Tibial artery (tissue), 4 donors: ENCODE measurements around the gene SOWAHA.

ENCODE experiments used
- DNase-seq, 2 donors: peaks; one replicate each; pipeline ENCODE4 v3.0.0-alpha.2; 2019
- H3K27ac ChIP-seq, 2 donors: fragments of 200-600 bp; sonication (generic) in 1 of 2; 1 replicate in 1 of 2; 2 replicates in 1 of 2; pipeline ENCODE4 v1.5.1; 2018 to 2019; ENCODE audit warnings: mild to moderate bottlenecking in 1 of 2
- H3K27me3 ChIP-seq, 2 donors: fragments of 200-600 bp; sonication (generic) in 1 of 2; one replicate each; pipeline versions ENCODE4 v1.5.1 to v1.6.0; 2016 to 2019
- H3K36me3 ChIP-seq, 3 donors: fragments of 200-600 bp; sonication (generic) in 2 of 3; one replicate each; pipeline ENCODE4 v1.5.1; 2016 to 2019; ENCODE audit warnings: mild to moderate bottlenecking in 2 of 3
- H3K4me1 ChIP-seq, 4 donors: fragments of 200-600 bp; sonication (generic) in 2 of 4; 1 replicate in 3 of 4; 2 replicates in 1 of 4; pipeline ENCODE4 v1.5.1; 2016 to 2019
- H3K4me3 ChIP-seq, 2 donors: fragments of 200-600 bp; sonication (generic) in 1 of 2; 1 replicate in 1 of 2; 2 replicates in 1 of 2; pipeline ENCODE4 v1.5.1; 2018 to 2019; ENCODE audit warnings: mild to moderate bottlenecking in 2 of 2
- H3K9me3 ChIP-seq, 3 donors: fragments of 200-600 bp; sonication (generic) in 1 of 3; one replicate each; pipeline ENCODE4 v1.5.1; 2016 to 2019
- intact Hi-C: fragments of 100-400 bp; cut with DNase I; formaldehyde crosslinking; loops from one replicate; pipeline ENCODE4 v1.15.0; 2023; ENCODE audit warnings: low total_unique reads
- TF ChIP-seq, protein P1 (sequence below), 2 experiments: fragments of 200-600 bp in 1 of 2; fragments of 450-650 bp in 1 of 2; IDR thresholded peaks; one replicate each; pipeline ENCODE4 v1.5.1; 2017 to 2019; ENCODE audit warnings: antibody characterized with exemption in 2 of 2, mild to moderate bottlenecking in 1 of 2, moderate library complexity in 1 of 2

SOWAHA gene

DNA sequence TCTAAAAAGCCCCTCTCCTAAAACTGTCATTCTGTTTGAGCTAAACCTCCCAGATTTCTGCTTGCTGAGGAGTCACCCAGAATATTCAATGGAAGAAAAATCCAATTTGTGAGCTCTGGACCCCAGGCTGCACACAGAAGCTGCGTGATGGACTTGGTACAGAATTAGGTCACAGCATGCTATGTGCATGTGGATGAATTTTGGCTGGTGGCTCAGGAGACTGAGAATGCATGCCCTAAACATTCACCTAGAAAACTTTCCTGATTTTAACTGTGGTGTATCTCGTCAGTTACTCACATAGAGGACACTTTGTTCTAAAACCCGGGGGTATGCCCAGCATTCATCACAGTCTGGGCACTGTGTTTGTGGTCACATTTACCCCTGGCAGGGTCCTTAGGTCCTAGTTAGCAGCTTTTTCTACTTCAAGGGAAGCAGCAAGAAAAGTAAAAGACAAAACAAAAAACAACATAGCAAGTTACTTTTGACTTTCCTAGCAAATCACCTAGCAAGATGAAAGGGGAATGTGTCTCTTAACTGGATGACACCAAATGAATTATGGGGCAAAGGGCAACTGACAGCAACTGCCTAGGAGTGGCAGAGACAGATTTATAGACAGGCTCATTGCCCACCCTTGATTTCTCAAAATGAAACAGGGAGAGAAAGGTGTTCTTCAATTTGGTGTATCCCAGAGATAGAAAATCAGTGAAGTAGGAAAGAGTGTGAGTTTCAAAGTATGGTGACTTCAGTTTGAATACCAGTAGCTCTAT, 25.6 kb downstream of the SOWAHA start:
- Histone ChIP-seq H3K27me3 (no peaks in the 10 kb centered on the region), H3K27ac (no peak overlapping the region), H3K9me3 (no peaks in the 10 kb centered on the region), H3K4me1 (no peaks in the 10 kb centered on the region), H3K4me3 (no peak overlapping the region), H3K36me3 (no peaks in the 10 kb centered on the region)
- intact Hi-C loops: no loop called here
- no peak for DNase-seq
- TF ChIP-seq, protein P1, sequence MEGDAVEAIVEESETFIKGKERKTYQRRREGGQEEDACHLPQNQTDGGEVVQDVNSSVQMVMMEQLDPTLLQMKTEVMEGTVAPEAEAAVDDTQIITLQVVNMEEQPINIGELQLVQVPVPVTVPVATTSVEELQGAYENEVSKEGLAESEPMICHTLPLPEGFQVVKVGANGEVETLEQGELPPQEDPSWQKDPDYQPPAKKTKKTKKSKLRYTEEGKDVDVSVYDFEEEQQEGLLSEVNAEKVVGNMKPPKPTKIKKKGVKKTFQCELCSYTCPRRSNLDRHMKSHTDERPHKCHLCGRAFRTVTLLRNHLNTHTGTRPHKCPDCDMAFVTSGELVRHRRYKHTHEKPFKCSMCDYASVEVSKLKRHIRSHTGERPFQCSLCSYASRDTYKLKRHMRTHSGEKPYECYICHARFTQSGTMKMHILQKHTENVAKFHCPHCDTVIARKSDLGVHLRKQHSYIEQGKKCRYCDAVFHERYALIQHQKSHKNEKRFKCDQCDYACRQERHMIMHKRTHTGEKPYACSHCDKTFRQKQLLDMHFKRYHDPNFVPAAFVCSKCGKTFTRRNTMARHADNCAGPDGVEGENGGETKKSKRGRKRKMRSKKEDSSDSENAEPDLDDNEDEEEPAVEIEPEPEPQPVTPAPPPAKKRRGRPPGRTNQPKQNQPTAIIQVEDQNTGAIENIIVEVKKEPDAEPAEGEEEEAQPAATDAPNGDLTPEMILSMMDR (IDR thresholded peaks at IDR 0.05): no peak

DNA sequence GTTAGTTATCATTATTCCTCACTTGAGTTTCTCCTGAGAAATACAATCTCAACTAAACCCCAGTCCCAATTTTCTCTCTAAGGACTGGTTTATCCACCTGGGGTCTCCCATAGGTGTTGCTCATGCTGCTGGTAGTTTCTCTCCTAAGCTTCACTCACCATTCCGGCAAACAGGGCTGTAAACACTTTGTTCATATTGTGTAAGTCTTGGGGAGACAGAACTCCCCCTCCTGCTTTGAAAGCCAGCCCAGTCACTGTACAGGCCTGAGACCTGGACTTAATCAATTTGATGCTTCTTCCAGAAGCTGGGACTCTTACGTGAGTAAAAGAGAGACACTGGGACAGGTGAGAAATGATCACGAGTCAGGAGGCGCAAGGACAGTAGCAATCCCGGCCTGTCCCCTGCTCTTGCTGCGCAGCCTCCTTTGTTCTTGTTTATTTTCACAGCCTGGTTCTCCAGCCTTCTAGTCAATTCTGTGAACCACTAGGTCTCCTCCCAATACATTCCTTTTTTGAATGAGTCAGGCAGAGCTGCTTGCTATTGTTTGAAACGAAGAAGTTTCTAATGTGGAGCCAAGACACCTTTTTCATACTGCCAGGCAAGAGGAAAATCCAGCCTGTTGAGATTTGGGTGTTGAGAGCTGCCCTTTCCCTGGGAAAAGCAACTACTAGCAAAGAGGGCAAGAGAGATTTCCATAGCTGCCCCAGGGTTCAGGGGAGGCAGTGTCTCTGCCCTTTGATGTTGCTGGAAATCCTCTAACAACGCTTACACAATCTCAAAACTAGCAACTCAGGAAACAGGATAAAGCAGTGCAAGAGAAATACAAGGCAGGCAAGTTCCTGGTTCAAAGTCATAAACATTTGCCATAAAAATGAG, 26.6 kb downstream of the SOWAHA start:
- H3K27ac ChIP-seq: no peak overlapping the region
- H3K27me3 ChIP-seq: no peaks in the 10 kb centered on the region
- no peaks in the 10 kb centered on the region for H3K36me3 ChIP-seq
- no peak overlapping the region for H3K4me3 ChIP-seq
- H3K4me1 ChIP-seq: no peaks in the 10 kb centered on the region
- intact Hi-C loops: no loop called here
- no peaks in the 10 kb centered on the region for H3K9me3 ChIP-seq
- no peak for DNase-seq
- TF ChIP-seq, protein P1 (IDR thresholded peaks at IDR 0.05): no peak

DNA sequence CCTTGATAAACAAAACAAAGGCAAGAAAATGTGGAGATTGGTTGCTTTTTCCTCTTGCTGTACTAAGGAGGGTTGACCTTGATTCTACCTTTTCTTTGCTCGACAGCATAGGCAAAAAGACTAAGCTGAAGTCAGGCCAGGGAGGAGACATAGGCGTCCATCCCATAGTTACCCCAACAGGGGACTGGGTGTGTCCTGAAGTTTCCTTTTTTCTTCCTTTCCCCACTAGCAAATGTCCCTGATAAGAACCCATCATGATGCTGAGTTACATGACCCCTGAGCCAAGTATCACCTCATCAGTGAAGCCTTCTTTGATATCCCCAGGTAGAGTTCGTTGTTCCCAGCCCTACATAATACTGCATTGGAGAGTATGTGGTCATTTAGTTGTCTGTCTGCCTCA, 27.2 kb downstream of the SOWAHA start:
- no peak for DNase-seq
- TF ChIP-seq, protein P1 (IDR thresholded peaks at IDR 0.05): no peak
- no peaks in the 10 kb centered on the region for H3K9me3 ChIP-seq
- intact Hi-C loops: no loop called here
- H3K4me1 ChIP-seq: no peaks in the 10 kb centered on the region
- no peaks in the 10 kb centered on the region for H3K36me3 ChIP-seq
- no peaks in the 10 kb centered on the region for H3K27me3 ChIP-seq
- no peak overlapping the region for H3K27ac ChIP-seq
- H3K4me3 ChIP-seq: no peak overlapping the region

DNA sequence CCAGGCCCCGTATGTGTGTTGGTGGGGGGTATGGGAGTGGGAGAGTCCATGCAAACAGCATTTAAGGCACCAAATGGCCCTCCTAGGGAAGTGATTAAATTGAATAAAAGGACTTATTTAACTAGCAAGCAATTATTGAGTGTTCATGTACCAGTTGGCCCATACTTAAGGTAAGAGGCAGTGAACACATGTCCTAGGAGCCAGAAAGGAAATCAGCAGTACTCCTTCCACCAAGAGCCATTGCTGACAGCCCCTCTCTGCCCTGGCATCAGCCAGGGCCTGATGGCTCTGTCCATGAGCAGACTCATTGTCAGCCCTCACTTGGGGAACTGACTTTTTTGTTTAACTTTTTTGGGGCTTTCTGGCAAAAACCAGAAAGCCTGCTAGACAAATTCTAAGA, 27.8 kb downstream of the SOWAHA start:
- Histone ChIP-seq H3K36me3 (no peaks in the 10 kb centered on the region), H3K4me3 (no peak overlapping the region), H3K4me1 (no peaks in the 10 kb centered on the region), H3K27me3 (no peaks in the 10 kb centered on the region), H3K9me3 (no peaks in the 10 kb centered on the region), H3K27ac (no peak overlapping the region)
- TF ChIP-seq, protein P1 (IDR thresholded peaks at IDR 0.05): no peak
- intact Hi-C loops: no loop called here
- DNase-seq: no peak

DNA sequence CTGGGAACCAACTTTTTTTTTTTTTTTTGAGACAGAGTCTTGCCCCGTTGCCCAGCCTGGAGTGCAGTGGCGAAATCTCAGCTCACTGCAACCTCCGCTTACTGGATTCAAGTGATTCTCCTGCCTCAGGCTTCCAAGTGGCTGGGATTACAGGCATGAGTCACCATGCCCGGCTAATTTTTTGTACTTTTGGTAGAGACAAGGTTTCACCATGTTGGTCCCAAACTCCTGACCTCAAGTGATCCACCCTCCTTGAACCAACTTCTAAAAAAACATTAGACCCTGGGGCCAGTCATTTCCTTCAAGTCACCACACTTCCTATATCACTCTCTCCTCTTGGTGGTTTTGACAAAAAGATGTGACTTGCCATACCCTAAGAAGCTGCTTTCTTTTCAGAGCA, 28.2 kb downstream of the SOWAHA start:
- H3K27ac ChIP-seq: no peak overlapping the region
- DNase-seq: no peak
- TF ChIP-seq, protein P1 (IDR thresholded peaks at IDR 0.05): no peak

More for the DNA sequence above, 28.2 kb downstream of the SOWAHA start:
- Histone ChIP-seq H3K4me3 (no peak overlapping the region), H3K27me3 (no peaks in the 10 kb centered on the region), H3K4me1 (no peaks in the 10 kb centered on the region), H3K9me3 (no peaks in the 10 kb centered on the region), H3K36me3 (no peaks in the 10 kb centered on the region)
- intact Hi-C loops: no loop called here
